Mesenteric fat pad (tissue), 1 donor: ENCODE data around the gene NPAS4. TPM values are rescaled to one million over a fixed set of nuclear protein-coding genes. Genes with fewer than 3 reads are reported as not detected.
A peak's percentile ranks its signal among the peaks of the same experiment; 100 is the strongest.
"Not testable (repeated sequence)": the region's sequence is repeated elsewhere in the genome, so short reads cannot be mapped to it uniquely, and the experiment has no call there.

Source experiments
- DNase-seq: peaks from one replicate; pipeline ENCODE4 v3.0.0-alpha.2; 2020; ENCODE audit warnings: low spot score
- long read RNA-seq: library from polyadenylated mRNA; unstranded; transcript quantifications from one replicate; pipeline ENCODE4 v2.0.0, GENCODE V29; 2020
- total RNA-seq: library from RNA; stranded (reverse); fragmentation: NEBNext Ultra II Directional; extraction: Animal tissue kit (Norgen Biotek cat#: 25700); gene quantifications from one replicate; pipeline ENCODE4 v1.2.1, GENCODE V29; 2021
- donor health status: DM: yes; HTN: yes; CAD: no.

NPAS4 gene
- not detected for total RNA-seq
- long read RNA-seq: 0 reads

GRCh38 chr11:66420671-66421476 is at the start of gene NPAS4:
Gene NPAS4, plus strand, starts transcription at chr11:66421035. Its CDS starts 145 bp downstream, at chr11:66421180.
- DNase-seq: no peak

- DNase-seq: no peak
Measured at GRCh38 chr11:66371627-66372415, 49.0 kb upstream of the NPAS4 start, which contains the start of gene SLC29A2. Gene SLC29A2, minus strand, starts transcription at chr11:66371760. Its CDS starts 169 bp downstream, at chr11:66371591.

- no peak for DNase-seq
Measured at GRCh38 chr11:66373265-66373664, 47.6 kb upstream of the NPAS4 start.

GRCh38 chr11:66373690-66374287 is 47.0 kb upstream of the NPAS4 start:
- not testable (repeated sequence) for DNase-seq

GRCh38 chr11:66380264-66380663 is 40.6 kb upstream of the NPAS4 start:
- DNase-seq: not testable (repeated sequence)

GRCh38 chr11:66384316-66384715 is 36.5 kb upstream of the NPAS4 start:
- DNase-seq: not testable (repeated sequence)

- no peak for DNase-seq
Measured at GRCh38 chr11:66386171-66387069, 34.4 kb upstream of the NPAS4 start.

GRCh38 chr11:66388780-66389386 is 32.0 kb upstream of the NPAS4 start:
- no peak for DNase-seq

GRCh38 chr11:66391322-66391721 is 29.5 kb upstream of the NPAS4 start:
- DNase-seq: no peak

GRCh38 chr11:66393954-66394353 is 26.9 kb upstream of the NPAS4 start:
- no peak for DNase-seq

GRCh38 chr11:66407651-66408050 is 13.2 kb upstream of the NPAS4 start:
- no peak for DNase-seq

- DNase-seq: peak; percentile 96
Measured at GRCh38 chr11:66408488-66409214, 12.2 kb upstream of the NPAS4 start.

GRCh38 chr11:66409226-66409625 is 11.6 kb upstream of the NPAS4 start:
- DNase-seq: no peak

- DNase-seq: no peak
Measured at GRCh38 chr11:66410191-66410590, 10.6 kb upstream of the NPAS4 start.

GRCh38 chr11:66411323-66411722 is 9.5 kb upstream of the NPAS4 start:
- no peak for DNase-seq

- no peak for DNase-seq
Measured at GRCh38 chr11:66412110-66412509, 8.7 kb upstream of the NPAS4 start.

- no peak for DNase-seq
Measured at GRCh38 chr11:66413167-66413566, 7.7 kb upstream of the NPAS4 start.

GRCh38 chr11:66414120-66414934 is 6.5 kb upstream of the NPAS4 start:
- DNase-seq: no peak

GRCh38 chr11:66415423-66415822 is 5.4 kb upstream of the NPAS4 start:
- no peak for DNase-seq
